NCI-H748 (cell line): ENCODE results near the gene PARP9.

Source experiments
- DNase-seq: peaks from one replicate; lab custom pipeline; 2025; ENCODE audit not compliant: unreplicated experiment; lab: John Stamatoyannopoulos, UW

Gene PARP9

DNA sequence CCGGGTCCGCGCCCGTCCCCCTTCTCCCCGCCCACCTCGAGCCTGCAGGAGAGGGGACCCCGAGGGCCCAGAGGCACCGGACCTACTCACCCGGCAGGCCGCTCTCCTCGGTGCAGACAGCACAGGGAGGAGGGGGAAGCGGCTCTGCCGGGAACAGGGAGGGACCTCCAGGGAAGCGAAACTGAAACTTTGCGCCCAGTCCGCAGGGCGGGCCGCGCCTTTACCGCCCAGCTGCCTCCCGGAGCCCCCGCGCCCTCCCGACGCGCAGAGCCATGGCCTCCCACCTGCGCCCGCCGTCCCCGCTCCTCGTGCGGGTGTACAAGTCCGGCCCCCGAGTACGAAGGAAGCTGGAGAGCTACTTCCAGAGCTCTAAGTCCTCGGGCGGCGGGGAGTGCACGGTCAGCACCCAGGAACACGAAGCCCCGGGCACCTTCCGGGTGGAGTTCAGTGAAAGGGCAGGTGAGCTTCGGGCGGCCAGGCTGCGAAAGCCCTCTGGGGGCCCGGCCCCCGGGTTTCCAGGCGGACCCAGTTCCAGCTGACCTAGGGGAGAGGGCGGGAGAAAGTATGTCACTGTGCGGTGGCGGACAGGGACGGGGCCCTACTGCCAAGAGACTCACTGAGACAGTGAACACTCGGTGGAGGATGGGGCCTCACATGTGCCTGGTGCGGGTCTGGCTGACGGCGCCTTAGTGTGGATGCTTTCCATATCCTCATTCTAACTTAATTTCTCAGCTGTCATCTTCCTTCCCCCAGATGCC lies at the start of gene PARP9, which contains the start of gene DTX3L:
TSS of gene PARP9 (minus strand) at position 146 of the 758 bp plus-strand sequence. CDS start 4,680 bp downstream, outside the sequence.
TSS of gene DTX3L (plus strand) at position 184 of the 758 bp plus-strand sequence. CDS start at position 273, 89 bp downstream.
- DNase-seq: peak; percentile 68

DNA sequence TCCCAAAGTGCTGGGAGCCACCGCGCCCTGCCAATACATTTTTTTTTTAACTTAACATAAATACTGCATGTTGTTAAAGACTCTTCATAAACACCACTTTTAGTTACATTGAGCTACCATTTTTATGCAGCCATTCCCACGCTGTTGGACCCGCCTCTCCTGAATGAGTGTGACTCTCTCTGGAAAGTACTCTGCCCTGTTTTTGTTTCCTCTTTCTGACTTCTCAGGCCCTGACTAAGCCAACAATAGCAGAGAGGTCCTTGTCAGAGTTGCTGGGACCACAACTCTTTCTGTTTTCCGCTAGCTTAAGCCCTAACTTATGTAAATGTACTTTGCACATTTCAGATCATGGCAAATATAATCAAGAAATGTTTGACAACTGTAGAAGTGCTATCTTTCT lies 48.6 kb upstream of the PARP9 start:
- DNase-seq: no peak

DNA sequence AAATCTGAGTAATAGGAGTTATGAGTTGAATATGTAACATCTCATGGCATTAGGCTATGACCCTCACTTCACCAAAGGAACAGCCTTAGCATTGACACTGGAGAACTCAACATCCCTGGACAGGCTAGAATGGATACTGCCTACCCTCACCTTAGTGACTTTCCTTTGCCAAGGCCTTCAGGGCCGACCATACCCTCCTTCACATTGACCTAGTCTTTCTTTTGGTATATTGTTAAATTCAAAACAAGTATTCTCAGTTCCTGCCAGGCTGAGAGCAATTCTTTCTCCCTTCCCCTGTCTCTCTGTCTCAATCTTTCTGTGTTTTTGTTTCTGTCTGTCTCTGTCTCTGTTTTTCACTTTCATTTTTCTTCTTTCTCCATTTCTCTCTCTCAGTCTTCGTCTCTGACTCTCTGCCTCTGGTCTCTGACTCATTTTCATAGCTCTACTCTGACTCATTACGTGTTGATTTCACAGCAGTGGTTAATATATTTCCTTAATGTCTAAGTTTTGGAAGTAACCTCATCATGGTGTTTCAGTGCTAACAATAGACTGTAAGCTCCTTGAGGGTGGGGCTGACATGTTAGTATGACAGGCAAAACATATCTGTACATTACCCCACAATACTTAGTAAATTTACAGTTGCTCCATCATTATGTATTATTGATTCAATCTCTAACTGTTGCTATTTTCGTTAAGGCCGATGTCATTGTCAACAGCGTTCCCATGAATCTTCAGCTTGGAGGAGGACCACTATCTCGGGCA lies 45.9 kb upstream of the PARP9 start:
- DNase-seq: no peak

DNA sequence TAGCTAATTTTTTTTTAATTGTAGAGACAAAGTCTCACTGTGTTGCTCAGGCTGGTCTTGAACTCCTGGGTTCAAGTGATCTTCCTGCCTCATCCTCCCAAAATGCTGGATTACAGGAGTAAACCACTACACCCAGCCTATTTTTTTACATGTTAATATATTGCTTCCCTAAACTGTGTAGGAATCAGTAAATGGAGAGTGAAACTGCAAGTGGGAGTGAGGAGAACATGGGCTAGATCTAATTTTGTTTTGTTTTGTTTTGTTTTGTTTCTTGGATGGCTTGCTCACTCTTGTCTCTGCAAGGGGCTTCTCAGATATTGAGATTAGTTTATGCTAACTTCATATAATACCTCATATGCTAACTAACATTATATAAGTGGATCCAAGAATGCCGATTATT lies 44.8 kb upstream of the PARP9 start:
- DNase-seq: no peak

DNA sequence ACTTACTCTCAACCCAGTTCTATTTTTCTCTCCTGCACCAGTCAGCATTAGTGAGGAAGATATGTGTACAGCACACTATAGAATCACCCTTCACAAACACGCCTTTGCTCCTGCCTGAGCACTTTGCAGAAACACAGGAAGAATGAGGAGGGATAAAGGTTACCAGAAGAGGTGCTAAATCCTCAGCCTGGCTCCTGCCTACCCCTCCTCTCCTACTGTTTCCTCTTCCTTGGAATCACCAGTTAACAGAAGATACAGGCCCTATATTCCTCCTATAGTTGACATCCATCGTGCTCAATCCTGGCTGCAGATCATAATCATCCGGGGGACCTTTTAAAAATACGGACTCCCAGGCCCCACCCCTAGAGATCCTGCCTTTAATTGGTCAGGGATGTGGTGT lies 42.2 kb upstream of the PARP9 start:
- no peak for DNase-seq

DNA sequence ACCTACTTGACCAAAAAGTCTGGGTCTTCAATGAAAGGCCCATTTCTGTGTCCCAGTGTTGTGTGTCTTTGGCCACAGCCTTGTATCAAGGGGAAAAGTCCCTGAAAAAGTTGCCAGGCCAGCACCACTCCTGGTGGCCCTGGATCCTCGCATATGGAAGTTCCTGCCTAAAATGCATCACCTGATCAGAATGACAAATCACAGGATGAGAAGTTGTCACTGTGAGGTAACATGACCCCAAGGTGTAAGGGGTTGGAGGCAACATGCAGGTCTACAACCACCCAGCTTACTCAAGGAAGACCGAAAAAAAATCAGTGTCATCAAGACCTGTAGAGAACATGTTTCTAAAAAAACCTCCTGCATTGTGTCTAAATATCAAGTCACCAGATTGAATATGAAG lies 39.0 kb upstream of the PARP9 start:
- no peak for DNase-seq

DNA sequence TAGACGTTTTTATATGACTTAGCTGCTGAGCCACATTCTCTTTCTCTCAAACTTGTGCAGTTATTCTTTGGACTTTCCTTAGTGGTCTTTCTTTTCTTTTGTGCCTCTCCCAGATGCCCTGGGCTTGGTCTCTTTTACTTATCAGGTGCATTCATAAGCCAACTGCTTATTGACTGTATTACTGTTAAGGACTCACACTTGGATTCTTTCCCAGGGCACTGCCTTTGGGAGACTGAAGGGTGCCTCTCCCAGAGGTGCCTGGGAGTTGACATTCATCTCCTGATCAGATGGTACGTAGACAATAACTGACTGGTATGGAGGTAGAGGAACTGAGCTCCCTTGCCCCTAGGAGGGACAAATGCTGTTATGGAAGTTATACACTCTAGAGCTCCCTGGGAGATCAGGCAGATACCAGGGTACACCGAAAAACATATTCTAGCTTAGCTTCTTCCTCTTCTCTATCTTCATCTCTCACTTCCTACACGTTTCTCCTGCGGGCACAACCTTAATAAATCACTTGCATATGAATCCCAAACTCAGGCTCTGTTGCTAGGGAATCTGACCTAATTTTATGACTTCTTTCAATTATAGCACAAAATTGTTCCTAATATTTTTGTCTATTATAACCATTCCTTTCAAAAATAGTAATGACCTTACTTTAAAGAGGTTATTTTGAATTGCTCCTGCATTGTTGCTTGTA lies 38.1 kb upstream of the PARP9 start:
- no peak for DNase-seq

DNA sequence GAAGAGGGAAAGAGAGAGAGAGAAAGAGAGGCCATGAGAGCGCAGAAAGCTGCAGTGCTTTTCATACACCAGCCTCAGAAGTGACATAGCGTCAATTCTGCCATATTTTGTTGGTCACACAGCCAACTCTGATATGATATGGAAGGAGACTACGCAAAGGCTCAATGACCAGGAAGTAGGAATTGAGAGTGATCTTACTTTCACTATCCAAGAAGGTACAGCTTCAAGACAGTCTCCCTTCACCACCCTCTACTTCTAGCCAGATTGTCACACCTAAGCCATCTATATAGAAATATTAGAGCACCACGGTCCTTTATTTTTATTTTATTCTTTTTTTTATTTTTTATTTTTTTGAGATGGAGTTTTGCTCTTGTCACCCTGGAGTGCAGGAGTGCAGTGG lies 34.5 kb upstream of the PARP9 start:
- no peak for DNase-seq

DNA sequence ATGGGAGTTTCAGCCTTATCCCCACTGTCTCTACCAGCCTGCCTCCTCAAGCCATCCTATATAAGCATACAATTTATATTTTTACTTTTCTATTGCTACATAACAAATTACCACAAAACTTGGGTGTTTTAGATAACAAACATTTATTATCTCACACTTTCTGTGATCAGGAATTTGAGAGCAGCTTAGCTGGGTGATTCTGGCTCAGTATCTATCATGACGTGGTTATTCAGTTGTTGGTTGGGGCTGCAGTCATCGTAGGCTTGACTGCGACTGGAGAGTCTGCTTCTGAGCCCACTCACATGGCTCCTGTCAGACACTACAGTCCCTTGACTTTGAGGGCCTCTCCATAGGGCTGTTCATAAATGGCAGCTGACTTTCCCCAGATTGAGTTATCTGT lies 34.1 kb upstream of the PARP9 start:
- no peak for DNase-seq

DNA sequence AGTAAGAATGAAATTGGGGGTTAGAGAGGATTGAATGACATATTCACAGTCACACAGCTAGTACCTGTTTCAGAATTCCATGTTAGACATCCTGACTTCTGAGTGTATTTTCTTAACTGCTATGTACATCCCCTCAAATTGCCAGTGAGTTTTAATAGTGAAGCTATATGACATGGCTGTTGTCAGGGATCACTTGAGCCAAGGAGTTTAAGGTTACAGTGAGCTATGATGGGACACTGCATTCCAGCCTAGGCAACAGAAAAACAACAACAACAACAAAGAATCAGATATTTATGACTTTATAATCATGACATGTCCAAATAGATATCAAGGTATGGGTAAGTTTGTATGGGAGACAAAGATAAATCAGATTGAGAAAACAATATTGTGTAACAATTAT lies 29.9 kb upstream of the PARP9 start:
- DNase-seq: no peak

DNA sequence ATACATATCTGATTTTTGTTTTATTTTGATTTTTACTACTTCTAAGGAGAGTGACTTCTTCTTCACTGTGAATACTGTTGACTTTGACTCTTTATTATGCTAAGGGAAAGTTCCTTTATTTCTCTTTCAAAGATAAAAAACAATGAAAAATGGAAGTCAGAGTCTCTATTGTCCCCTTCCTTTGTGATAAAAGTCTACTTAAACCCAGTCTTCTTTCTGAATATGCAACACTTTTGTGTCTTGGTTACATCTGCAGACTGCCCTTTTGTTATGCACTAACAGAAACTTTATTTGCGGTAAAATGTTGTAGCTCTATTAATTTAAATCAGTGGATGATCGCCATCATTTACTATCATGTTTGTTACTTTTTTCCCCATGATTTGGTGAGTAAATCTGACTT lies 26.5 kb upstream of the PARP9 start:
- DNase-seq: no peak

DNA sequence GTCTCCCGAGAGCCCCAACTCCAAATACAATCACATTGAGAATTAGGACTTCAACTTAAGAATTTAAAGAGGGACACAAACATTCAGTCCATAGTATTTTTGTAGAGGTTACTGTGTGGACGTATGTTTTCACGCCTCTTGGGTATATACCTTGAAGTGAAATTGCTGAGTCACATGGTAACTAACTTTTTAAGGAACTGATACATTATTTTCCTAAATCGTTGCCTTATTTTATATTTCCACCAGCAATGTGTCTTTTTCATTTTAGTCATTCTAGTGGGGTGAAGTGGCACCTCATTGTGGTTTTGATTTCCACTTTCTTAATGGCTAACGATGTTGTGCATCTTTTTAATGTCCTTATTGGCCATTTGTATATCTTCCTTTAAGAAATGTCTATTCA lies 25.2 kb upstream of the PARP9 start:
- no peak for DNase-seq

DNA sequence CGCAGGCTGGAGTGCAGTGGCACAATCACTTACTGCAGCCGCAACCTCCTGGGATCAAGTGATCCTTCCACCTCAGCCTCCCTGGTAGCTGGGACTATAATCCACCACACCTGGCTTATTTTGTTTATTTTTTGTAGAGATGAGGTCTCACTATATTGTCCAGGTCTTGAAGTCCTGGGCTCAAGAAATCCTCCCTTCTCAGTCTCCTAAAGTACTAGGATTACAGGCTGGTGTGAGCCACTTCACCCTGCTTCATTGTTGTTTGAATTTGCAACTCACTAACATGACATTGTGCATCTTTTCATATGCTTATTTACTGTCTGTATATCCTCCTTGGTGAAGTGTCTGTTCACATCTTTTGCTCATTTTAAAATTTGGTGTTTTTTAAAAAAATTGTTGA lies 23.5 kb upstream of the PARP9 start:
- DNase-seq: no peak

DNA sequence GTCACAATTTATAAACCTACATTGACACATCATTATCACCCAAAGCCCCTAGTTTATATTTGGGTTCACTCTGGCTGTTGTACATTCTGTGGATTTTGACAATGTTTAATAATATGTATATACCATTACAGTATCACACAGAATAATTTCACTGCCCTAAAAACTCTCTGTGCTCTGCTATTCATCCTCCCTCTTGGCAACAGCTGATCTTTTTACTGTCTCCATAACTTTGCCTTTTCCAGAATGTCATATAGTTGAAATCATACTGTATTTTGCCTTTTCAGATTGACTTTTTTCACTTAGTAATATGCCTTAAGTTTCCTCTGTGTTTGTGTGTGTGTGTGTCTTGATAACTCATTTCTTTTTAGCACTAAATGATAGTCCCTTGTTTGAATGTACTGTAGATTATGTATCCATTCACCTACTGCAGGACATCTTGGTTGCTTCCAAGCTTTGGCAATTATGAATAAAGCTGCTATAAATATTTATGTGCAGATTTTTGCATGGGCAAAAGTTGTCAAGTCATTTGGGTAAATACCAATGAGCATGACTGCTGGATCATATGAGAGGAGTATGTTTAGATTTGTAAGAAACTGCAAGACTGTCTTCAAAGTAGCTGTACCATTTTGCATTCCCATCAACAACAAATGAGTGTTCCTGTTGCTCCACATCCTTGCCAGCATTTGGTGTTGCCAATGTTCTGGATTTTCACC lies 22.8 kb upstream of the PARP9 start:
- no peak for DNase-seq

DNA sequence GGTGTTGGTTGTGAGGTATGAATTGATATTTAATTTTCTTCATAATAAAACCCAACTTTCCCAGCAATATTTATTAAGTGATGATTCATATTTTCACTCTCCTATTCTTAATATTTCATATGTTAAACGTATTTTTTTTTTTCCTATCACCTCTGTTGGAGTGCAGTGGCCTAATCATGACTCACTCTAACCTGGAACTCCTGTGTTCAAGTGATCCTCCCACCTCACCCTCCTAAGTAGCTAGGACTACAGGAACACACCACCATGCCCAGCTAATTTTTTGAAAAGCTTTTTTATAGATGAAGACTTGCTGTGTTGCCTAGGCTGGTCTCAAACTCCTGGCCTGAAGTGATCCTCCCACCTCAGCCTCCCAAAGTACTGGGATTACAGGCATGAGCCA lies 22.0 kb upstream of the PARP9 start:
- no peak for DNase-seq

DNA sequence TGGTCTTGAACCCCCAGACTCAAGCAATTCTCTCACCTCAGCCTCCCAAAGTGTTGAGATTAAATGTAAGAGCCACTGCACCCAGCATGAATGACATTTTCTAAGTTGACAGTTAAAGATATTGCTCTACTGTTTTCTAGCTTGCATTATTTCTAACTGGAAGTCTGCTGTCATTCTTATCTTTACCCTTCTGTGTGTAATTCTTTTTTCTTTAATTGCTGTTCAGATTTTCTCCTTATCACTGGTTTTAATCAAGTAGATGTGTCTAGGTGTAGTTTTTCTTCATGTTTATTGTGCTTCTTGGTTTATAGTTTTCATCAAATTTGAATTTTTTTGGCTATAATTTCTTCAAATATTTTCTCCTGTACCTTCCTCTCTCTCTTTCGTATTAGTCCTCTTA lies 18.3 kb upstream of the PARP9 start:
- no peak for DNase-seq

DNA sequence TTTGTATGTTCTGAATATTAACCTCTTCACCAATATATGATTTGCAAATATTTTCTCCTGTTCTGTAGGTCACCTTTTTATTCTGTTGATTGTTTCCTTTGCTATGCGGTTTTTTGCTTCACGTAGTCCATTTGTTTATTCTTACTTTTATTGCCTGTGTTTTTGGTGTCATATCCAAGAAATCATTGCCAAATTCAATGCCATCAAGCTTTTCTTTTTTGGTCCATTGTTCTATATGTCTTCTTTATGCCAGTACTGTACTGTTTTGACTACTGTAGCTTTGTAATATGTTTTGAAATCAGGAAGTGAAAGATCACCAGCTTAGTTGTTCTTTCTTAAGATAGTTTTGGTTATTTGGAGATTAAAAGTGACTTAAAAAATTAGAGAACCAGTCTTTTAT lies 17.5 kb upstream of the PARP9 start:
- no peak for DNase-seq

DNA sequence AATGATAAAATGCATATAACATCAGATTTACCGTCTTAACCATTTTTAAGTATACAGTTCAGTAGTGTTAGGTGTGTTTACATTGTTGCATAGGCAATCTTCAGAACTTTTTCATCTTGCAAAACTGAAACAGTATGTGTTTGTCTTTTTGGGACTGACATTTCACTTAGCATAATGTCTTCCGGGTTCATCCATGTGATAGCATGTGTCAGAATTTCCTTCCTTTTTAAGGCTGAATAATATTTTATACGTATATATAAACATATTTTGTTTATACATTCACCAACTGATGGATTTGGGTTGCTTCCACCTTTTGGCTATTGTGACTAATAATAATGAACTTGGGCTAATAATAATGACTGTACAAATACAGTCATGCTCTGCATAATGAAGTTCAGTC lies 16.4 kb upstream of the PARP9 start:
- no peak for DNase-seq

DNA sequence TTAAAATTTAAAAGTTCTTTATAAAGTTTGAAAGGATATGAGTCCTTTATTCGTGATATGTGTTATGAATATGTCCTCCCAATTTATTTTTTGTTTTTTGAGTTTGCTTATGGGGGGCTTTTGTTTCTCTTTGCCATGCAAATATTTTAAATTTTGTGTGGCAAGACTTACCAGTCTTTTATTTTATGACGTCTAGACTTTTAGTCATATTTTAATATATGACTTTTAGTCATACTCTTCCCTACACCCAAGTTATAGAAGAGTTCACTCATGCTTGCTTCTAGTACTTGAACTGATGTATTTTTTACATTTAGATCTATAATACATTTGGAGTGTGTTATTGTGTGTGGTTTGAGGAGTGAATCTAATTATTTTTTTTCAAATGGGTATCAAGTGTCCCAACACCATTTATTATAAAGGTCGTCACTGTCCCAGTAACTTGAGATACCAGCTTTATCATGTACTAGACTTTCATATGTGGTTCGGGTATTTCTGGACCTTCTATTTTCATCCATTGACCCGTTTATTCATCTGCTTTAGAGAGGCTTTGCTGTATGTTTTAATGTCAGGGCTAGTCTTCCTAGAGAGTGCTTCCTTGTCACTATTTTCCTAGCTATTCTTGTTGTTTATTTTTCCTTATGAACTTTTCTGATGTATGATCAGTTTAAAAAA lies 14.1 kb upstream of the PARP9 start:
- DNase-seq: no peak

DNA sequence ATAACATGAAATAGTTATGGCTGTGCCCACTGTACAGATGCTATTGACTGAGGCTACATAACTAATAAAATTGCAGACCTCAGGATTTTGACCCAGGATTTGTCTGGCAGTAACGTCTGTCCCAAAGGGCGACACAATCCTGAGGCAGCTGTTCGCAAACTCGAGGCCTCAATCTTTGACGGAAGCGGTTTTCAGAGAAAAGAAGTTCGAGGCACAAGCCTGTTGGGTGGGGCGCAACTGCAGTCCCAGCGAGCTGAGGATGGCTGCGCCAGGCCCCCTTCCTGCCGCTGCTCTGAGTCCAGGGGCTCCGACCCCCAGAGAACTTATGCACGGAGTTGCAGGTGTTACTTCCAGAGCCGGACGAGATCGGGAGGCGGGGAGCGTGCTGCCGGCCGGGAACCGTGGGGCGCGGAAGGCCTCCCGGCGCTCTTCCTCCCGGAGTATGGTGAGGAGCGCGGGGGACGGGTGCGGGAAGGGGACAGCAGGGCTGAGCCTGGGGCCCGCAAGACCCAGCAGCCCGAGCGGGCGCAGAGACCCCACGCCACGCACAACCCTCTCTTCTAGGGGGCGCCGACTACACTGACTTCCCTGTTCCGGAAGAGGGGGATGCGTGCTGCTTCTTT lies 13.4 kb upstream of the PARP9 start, which contains the start of gene PARP15:
TSS of gene PARP15 (plus strand) at position 242 of the 623 bp plus-strand sequence. CDS start at position 260, 18 bp downstream.
- no peak for DNase-seq
